Parathyroid adenoma (tissue), 2 donors: ENCODE measurements around the gene ELN.

Experiments used
- H2AFZ ChIP-seq: fragments of 300-600 bp; sonication (generic); one replicate; pipeline ENCODE4 v1.7.0; 2017; ENCODE audit warnings: antibody characterized with exemption, mild to moderate bottlenecking
- H3K27ac ChIP-seq: fragments of 300-600 bp; sonication (generic); one replicate; pipeline ENCODE4 v1.7.0; 2017
- H3K27me3 ChIP-seq: fragments of 300-600 bp; sonication (generic); one replicate; pipeline ENCODE4 v1.7.0; 2017; ENCODE audit warnings: low read length; ENCODE audit not compliant: control insufficient read depth, insufficient read depth
- H3K36me3 ChIP-seq: fragments of 300-600 bp; sonication (generic); one replicate; pipeline ENCODE4 v1.7.0; 2017; ENCODE audit warnings: low read length; ENCODE audit not compliant: control insufficient read depth, insufficient read depth
- H3K4me1 ChIP-seq: fragments of 300-600 bp; sonication (generic); one replicate; pipeline ENCODE4 v1.7.0; 2017; ENCODE audit warnings: control low read depth
- H3K4me2 ChIP-seq: fragments of 300-600 bp; sonication (generic); one replicate; pipeline ENCODE4 v1.7.0; 2017; ENCODE audit warnings: low read length
- H3K4me3 ChIP-seq: fragments of 300-600 bp; sonication (generic); one replicate; pipeline ENCODE4 v1.7.0; 2017; ENCODE audit warnings: low read depth, low read length
- H3K79me2 ChIP-seq: fragments of 300-600 bp; sonication (generic); one replicate; pipeline ENCODE4 v1.7.0; 2017; ENCODE audit warnings: control low read depth
- H3K9ac ChIP-seq: fragments of 300-600 bp; sonication (generic); one replicate; pipeline ENCODE4 v1.7.0; 2017; ENCODE audit warnings: mild to moderate bottlenecking
- H3K9me3 ChIP-seq: fragments of 300-600 bp; sonication (generic); one replicate; pipeline ENCODE4 v1.7.0; 2017; ENCODE audit warnings: low read length; ENCODE audit not compliant: control insufficient read depth
- CTCF ChIP-seq: fragments of 300-600 bp; sonication (generic); IDR thresholded peaks from one replicate; pipeline ENCODE4 v1.7.0; 2017; ENCODE audit warnings: antibody characterized with exemption, mild to moderate bottlenecking
- donor health status: primary hyperparathyroidism.

ELN gene

GRCh38 chr7:73999664-74000435 lies 28.1 kb upstream of the ELN start:
- Histone ChIP-seq H2AFZ (no peak overlapping the region), H3K4me2 (no peak overlapping the region), H3K36me3 (no peaks in the 10 kb centered on the region), H3K9me3 (no peaks in the 10 kb centered on the region), H3K27me3 (no peaks in the 10 kb centered on the region), H3K79me2 (no peaks in the 10 kb centered on the region), H3K9ac (no peak overlapping the region), H3K27ac (no peak overlapping the region), H3K4me1 (no peaks in the 10 kb centered on the region), H3K4me3 (no peak overlapping the region)
- TF ChIP-seq CTCF, result no peak

GRCh38 chr7:74000489-74001149 lies 27.4 kb upstream of the ELN start:
- Histone ChIP-seq H2AFZ (no peak overlapping the region), H3K79me2 (no peaks in the 10 kb centered on the region), H3K9me3 (no peaks in the 10 kb centered on the region), H3K4me1 (no peaks in the 10 kb centered on the region), H3K36me3 (no peaks in the 10 kb centered on the region), H3K9ac (no peak overlapping the region), H3K27me3 (no peaks in the 10 kb centered on the region), H3K27ac (no peak overlapping the region), H3K4me2 (no peak overlapping the region), H3K4me3 (no peak overlapping the region)
- TF ChIP-seq CTCF, result no peak

- no peak overlapping the region for H2AFZ ChIP-seq
- no peak overlapping the region for H3K9ac ChIP-seq
- H3K4me1 ChIP-seq, result no peaks in the 10 kb centered on the region
- H3K36me3 ChIP-seq, result no peaks in the 10 kb centered on the region
- H3K9me3 ChIP-seq, result no peaks in the 10 kb centered on the region
- no peak overlapping the region for H3K4me3 ChIP-seq
- no peak overlapping the region for H3K27ac ChIP-seq
- TF ChIP-seq CTCF, result no peak
- no peaks in the 10 kb centered on the region for H3K79me2 ChIP-seq
- H3K4me2 ChIP-seq, result no peak overlapping the region
- no peaks in the 10 kb centered on the region for H3K27me3 ChIP-seq
Observed at GRCh38 chr7:74001150-74001494, 26.9 kb upstream of the ELN start.

- Histone ChIP-seq H3K4me3 (no peak overlapping the region), H3K4me1 (no peaks in the 10 kb centered on the region), H3K27ac (peak overlapping the region; percentile 36)
Observed at GRCh38 chr7:74002474-74003017, 25.4 kb upstream of the ELN start.

More at GRCh38 chr7:74002474-74003017, 25.4 kb upstream of the ELN start:
- Histone ChIP-seq H3K4me2 (no peak overlapping the region), H2AFZ (no peak overlapping the region), H3K9ac (no peak overlapping the region), H3K36me3 (no peaks in the 10 kb centered on the region), H3K27me3 (no peaks in the 10 kb centered on the region), H3K9me3 (no peaks in the 10 kb centered on the region), H3K79me2 (no peaks in the 10 kb centered on the region)
- no peak for TF ChIP-seq CTCF
